ENCODE results near the gene NTMT1.
"Not testable (repeated sequence)": the region's sequence is repeated elsewhere in the genome, so short reads cannot be mapped to it uniquely, and the experiment has no call there.

NTMT1 gene

GRCh38 chr9:129615407-129616285 is 10.3 kb upstream of the NTMT1 start:
- no peak for DNase-seq

DNA sequence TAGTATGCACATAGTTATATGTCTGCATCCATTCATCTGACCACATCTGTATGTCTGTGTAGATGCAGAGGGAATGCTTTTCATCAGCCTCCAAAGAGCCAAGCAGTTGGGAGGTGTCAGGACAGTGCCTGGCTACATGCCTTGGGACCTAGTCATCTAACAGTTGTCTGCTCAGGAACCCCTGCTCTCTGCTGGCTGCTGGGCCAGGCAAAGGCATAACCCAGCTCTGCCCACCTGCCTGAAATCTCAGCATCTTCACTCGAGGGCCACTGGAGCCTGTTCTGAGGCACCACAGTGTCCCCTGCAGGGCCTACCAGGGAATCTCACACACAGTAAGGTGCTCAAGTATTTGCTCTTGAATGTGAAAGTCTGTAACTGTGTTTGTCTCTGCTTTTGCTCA is 8.8 kb upstream of the NTMT1 start:
- DNase-seq = no peak

DNA sequence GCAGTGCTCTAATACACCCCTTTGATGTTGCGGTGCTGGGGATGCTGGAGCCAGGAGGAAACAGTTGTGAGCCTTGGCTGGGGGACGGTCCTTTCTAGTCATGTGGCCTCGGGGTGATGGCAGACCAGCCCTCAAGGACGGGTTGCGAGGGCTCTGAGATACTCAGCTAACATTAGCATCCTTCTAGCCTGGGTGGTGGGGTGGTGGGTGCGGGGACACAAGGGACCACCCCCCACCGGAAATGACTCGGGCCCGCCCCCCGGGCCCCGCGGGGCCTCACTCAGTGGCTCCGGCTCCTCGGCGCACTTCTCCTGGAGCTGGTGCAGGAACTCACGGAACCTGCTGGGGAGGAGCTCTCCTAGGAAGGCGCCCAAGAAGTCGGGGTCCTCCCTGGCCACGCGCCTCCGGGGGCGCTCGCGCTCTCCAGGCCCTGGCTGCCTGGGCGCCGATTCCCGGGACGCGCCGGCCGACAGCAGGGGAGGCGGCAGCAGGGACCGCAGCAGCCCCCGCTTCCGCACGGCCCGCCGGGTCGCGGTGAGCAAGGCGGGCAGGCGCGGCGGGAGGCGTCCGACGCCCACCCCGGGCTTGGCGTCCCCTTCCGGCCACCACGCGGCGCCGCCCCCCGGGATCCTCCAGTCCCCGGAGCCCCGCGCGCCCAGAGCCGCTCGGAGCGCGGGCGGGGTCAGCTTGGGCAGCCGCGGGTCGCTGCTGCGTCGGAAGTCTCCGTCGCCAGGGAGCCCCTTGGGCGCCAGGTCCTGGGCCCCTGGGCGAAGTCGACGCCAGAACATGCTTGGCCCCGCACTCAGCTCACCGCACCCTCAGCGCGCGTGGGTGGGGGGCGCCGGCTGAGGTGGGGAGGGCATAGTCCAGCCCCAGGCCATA is 5.9 kb upstream of the NTMT1 start:
- DNase-seq = no peak

DNA sequence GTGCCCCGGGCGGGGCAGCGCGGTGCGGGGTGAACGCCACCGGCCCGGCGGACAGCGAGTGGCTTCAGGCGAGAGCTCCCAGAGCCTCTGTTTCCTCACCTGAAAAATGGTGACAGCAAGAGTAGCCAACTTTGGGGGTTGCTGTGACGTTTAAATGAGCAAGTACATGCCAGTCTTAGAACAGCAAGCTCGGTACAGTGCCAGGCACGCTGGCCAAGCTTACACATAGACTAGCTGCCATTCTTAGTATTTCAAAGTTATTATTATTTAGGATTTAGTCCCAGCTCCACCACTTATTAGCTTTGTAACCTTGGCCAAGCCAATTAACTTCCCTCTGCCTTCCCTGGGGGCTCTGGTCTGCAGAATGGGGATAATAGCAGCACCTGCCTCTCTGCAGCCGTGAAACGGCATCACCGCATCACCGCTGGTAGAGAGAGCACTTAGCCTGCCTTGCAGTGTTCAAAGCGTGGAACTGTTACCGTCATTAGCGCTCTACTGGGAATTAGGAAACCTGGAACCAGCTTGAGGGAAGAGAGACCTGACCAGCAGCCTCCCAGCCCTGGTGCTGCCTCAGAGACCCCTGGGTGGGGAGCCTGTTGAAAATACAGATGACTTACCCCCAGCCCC is 5.2 kb upstream of the NTMT1 start, which contains the start of gene C9orf50:
Gene C9orf50, minus strand, starts transcription at position 433 of the 627 bp plus-strand sequence. CDS start 527 bp downstream, outside the sequence.
- no peak for DNase-seq

GRCh38 chr9:129623331-129623730 is 2.6 kb upstream of the NTMT1 start:
- DNase-seq = no peak

GRCh38 chr9:129624168-129624759 is 1.7 kb upstream of the NTMT1 start:
- DNase-seq = peak; percentile 77

GRCh38 chr9:129624947-129625346 is 1.0 kb upstream of the NTMT1 start:
- DNase-seq = no peak

DNA sequence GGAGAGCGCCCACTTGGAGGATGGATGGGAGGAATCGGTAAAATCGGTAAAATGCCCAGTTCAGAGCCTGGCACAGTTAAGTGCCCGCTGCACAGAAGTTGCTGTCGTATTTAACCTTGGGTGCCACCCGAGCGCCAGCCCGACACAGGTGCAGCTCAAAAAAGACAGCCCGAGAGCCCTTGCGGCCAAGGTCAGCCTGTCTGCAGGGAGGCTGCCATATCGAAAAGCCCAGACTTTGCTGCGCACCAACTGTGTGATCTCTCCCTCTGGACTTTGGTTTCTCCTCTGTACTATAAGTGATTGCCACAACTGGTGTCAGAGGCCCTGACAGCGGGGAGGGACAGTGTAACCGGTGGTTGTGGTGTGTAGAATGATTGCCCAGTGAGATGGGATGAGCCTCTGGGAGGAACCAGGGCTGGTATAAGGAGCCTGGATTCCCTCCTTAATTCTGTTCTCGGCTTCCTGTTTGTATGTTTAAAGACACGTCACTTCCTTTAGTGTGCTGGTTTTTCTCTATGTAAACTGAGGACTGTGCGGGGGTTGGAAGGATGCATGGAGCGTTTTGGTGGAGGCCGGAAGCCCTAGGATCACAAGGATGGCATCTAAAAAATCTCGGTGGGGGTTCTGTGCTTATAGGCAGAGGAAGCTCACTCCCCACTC is 792 bp downstream of the NTMT1 start:
- peak; percentile 41 for DNase-seq

DNA sequence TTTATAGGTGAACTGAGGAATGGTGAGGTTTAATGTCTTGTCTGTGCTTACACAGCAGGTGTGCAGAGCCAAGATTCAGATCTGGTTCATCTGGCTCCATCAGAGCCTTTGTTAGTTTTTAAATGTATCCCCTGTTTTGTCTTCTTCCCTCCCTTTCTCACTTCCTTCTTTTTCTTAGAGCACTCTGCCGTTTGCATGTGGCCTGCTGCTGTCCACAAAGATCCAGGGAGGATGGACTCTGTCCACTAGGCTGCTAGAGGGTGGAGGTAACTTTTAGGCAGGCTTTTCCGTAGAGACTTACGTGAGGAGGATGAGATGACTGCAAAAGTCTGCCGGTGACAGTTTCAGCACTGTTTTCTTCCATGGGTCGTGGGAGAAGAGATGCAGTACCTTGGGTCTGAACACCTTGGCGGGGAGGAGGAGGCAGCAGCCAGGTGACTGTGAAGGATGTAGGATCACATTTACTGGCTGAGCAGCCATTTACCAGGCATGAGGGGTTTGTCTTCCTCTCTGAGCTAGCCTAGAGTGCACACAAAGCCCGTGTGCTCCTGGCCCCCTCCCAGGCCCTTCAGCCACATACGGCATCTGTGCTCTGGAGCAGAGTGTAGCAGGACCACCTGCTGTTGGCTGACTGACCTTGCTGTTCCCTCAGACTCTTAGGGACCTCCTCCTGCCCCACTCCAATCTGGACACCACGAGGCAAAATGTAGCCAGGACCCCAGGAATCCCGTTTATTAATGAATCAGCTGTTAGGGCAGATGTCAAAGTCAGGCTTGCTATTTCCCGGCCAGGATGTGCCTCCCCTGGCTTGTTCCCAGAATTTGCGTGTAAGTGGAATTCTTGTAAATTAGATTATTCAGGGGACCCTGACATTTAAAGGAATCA is 1.8 kb downstream of the NTMT1 start:
- DNase-seq = no peak

- no peak for DNase-seq
Measured at GRCh38 chr9:129628709-129629108, 2.7 kb downstream of the NTMT1 start.

- no peak for DNase-seq
Measured at GRCh38 chr9:129629251-129629820, 3.4 kb downstream of the NTMT1 start.

GRCh38 chr9:129630967-129631673 is 5.2 kb downstream of the NTMT1 start:
- DNase-seq = peak; percentile 29

DNA sequence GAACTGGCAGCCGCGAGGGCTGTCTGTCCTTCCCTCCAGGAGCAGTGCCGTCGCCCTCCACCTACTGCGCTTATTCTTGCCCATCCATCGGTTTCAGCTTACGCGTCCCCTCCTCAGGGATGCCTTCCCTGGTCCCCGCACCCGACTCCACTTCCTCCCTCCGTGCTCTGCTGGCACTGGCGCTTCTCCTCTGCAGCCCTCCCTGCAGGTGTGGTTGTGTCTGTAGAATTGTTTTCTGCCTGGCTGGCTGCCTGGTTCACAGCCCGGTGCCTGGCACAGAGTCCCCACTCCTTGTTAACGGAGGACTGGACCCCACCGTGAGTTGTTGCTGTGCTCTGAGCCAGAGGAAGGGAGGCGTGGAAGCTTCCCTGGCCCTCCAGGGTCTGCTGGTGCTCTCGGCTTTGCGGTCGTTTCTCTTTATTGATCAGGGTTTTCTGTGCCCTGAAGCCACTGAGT is 5.7 kb downstream of the NTMT1 start:
- no peak for DNase-seq

DNA sequence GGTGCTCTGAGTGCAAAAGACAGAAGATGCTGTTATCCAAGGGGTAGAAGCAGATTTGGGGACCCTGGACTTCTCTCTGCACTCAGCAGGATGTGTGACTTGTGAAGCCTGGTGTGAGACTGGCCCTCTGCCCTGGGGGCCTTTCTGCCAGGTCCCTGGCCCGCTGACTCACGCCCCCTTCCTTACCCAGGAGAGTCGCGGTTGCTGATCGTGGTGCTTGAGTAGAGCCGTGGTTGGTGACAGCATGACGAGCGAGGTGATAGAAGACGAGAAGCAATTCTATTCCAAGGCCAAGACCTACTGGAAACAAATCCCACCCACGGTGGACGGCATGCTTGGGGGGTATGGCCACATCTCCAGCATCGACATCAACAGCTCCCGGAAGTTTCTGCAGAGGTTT is 6.5 kb downstream of the NTMT1 start:
- no peak for DNase-seq

DNA sequence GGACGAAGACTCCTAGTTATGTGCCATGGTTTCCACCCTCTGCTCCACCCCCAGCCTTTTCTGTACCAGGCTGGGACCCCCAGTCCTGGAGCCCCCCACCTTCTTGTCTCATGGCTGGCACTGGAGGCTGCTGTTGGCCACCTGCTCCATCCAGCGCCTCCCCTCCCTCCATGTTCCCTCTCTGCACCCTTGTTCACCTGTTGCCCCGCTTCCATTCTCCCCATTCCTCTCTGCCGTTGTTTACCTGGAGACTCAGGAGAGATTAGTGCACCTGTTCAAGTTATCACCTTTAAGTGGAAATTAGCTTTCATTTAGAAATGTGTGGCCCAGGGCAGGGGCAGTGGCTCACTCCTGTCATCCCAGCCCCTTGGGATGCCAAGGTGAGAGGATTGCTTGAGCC is 7.2 kb downstream of the NTMT1 start:
- no peak for DNase-seq

GRCh38 chr9:129633848-129634247 is 7.9 kb downstream of the NTMT1 start:
- no peak for DNase-seq

DNA sequence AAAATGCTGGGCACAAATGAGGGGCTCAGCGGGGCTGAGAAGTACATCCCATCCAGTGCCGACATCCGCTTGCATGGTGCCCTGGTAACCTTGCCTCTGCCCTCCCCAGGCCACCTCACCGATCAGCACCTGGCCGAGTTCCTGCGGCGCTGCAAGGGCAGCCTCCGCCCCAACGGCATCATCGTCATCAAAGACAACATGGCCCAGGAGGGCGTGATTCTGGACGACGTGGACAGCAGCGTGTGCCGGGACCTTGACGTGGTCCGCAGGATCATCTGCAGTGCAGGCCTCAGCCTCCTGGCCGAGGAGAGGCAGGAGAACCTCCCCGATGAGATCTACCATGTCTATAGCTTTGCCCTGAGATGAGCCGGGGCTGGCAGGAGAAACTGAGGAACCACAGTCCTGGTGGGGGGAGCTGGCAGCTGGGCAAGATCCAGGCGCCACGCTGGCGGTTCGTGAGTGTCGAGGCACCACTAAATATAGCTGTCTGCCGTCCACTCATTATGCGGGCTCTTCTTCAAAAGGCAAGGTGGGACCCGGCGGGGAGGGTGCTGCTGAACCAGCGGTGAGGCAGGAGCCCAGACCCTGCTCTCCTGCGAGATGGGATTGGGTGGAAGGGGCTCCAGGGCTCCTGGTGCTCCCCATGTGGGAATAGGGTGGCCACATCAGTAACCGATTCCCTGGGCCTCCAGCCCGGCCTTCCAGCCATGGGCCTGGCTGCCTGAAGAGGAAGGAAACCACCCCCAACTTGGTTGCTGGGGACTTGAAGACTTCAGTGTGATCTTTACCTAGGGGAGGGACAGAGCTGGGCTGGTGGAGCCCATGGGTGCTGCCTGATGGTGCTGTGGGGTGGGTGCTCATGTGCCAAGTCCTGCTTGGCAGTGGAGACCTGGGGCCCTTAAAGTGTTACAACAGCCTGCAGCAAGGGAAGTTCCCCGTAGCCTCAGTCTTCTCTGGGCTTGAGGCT is 9.4 kb downstream of the NTMT1 start:
- no peak for DNase-seq

DNA sequence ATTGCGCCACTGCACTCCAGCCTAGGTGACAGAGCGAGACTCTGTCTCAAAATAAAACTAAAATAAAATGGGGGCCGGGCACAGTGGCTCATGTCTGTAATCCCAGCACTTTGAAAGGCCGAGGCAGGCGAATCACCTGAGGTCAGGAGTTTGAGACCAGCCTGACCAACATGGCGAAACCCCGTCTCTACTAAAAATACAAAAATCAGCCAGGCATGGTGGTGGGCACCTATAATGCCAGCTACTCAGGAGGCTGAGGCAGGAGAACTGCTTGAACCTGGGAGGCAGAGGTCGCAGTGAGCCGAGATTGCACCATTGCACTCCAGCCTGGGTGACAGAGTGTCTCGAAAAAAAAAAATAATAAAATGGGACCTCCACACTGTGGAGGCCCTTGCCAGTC is 10.4 kb downstream of the NTMT1 start:
- DNase-seq = not testable (repeated sequence)

DNA sequence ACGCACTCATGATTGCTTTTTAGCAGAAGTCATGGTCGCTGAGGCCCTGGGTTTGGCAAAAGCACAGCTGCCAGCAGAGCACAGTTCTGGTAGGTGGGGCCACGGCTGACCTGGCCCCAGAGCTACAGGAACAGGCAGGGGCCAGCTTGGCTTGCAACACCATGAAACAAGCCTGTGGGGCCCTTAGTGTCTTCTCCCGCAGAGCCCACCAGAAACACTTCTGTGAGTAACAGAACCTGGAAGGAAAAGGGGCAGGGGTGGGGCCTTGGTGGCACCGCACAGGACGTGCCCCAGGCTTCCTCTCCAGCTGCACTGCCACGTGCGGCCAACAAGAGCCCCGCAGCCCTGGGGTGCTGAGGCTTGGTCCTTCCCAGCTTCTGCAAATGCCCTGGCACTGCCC is 11.1 kb downstream of the NTMT1 start:
- no peak for DNase-seq
